ENCODE data around the gene SCN2A. TPM values are rescaled to one million over a fixed set of nuclear protein-coding genes. Genes with fewer than 3 reads are reported as not detected.

Gene SCN2A
- total RNA-seq, 2 experiments from 2014 or later, result not detected

- POLR2A ChIA-PET, result no interaction called here
- intact Hi-C loops (cut with DNase I, micrococcal nuclease), result no loop called here
Observed at GRCh38 chr2:165275932-165276331, 36.7 kb downstream of the SCN2A start.

GRCh38 chr2:165277295-165277694 is 38.1 kb downstream of the SCN2A start:
- Histone ChIP-seq H3K27me3 (ENCODE audit: control insufficient read depth in 1 of 2, insufficient read depth in 2 of 2, low read length in 2 of 2) (no peaks in the 10 kb centered on the region), H3K4me3 (ENCODE audit: low read length) (no peak overlapping the region), H3K27ac (ENCODE audit: low read depth in 1 of 2, low read length in 2 of 2) (no peak overlapping the region), H3K36me3 (ENCODE audit: insufficient read depth, low read length) (no peaks in the 10 kb centered on the region), H3K9me3 (ENCODE audit: control insufficient read depth in 1 of 2, insufficient read depth in 1 of 2, low read length in 2 of 2) (peaks cover 0 to 4% of the 10 kb centered on the region in 2 experiments), H3K4me1 (ENCODE audit: insufficient read depth, low read length) (no peaks in the 10 kb centered on the region)
- ChIA-PET CTCF (no interaction called here), POLR2A (no interaction called here)
- intact Hi-C loops (cut with DNase I, micrococcal nuclease), result no loop called here
- no peaks in the 10 kb centered on the region for H3K27me3 Mint-ChIP-seq
- no peaks in the 10 kb centered on the region for H3K9me3 Mint-ChIP-seq
- H3K4me3 Mint-ChIP-seq, result no peak overlapping the region
- no peak for DNase-seq
- no peak overlapping the region for H3K27ac Mint-ChIP-seq
- no peaks in the 10 kb centered on the region for H3K36me3 Mint-ChIP-seq (ENCODE audit: low read depth)
- H3K4me1 Mint-ChIP-seq (ENCODE audit: low read depth), result no peaks in the 10 kb centered on the region
- TF ChIP-seq CTCF (IDR thresholded peaks at IDR 0.05), result no peak
- no peak for ATAC-seq (ENCODE audit: poor library complexity)

More at GRCh38 chr2:165275932-165276331, 36.7 kb downstream of the SCN2A start:
- CTCF ChIA-PET, result no interaction called here
- Mint-ChIP-seq H3K27ac (no peak overlapping the region), H3K4me3 (no peak overlapping the region), H3K36me3 (ENCODE audit: low read depth) (no peaks in the 10 kb centered on the region), H3K9me3 (no peaks in the 10 kb centered on the region), H3K4me1 (ENCODE audit: low read depth) (no peaks in the 10 kb centered on the region), H3K27me3 (no peaks in the 10 kb centered on the region)
- Histone ChIP-seq H3K4me3 (ENCODE audit: low read length) (no peak overlapping the region), H3K27ac (ENCODE audit: low read depth in 1 of 2, low read length in 2 of 2) (no peak overlapping the region), H3K9me3 (ENCODE audit: control insufficient read depth in 1 of 2, insufficient read depth in 1 of 2, low read length in 2 of 2) (no peaks in the 10 kb centered on the region), H3K36me3 (ENCODE audit: insufficient read depth, low read length) (no peaks in the 10 kb centered on the region), H3K27me3 (ENCODE audit: control insufficient read depth in 1 of 2, insufficient read depth in 2 of 2, low read length in 2 of 2) (no peaks in the 10 kb centered on the region), H3K4me1 (ENCODE audit: insufficient read depth, low read length) (no peaks in the 10 kb centered on the region)
- no peak for TF ChIP-seq CTCF (IDR thresholded peaks at IDR 0.05)
- DNase-seq (no peak), ATAC-seq (ENCODE audit: poor library complexity) (no peak)

- no peak for DNase-seq
- Histone ChIP-seq H3K27ac (ENCODE audit: low read depth in 1 of 2, low read length in 2 of 2) (no peak overlapping the region), H3K4me3 (ENCODE audit: low read length) (no peak overlapping the region), H3K27me3 (ENCODE audit: control insufficient read depth in 1 of 2, insufficient read depth in 2 of 2, low read length in 2 of 2) (no peaks in the 10 kb centered on the region), H3K4me1 (ENCODE audit: insufficient read depth, low read length) (no peaks in the 10 kb centered on the region), H3K9me3 (ENCODE audit: control insufficient read depth in 1 of 2, insufficient read depth in 1 of 2, low read length in 2 of 2) (peaks cover 0 to 4% of the 10 kb centered on the region in 2 experiments), H3K36me3 (ENCODE audit: insufficient read depth, low read length) (no peaks in the 10 kb centered on the region)
- TF ChIP-seq CTCF (IDR thresholded peaks at IDR 0.05), result no peak
- no peaks in the 10 kb centered on the region for H3K4me1 Mint-ChIP-seq (ENCODE audit: low read depth)
- ChIA-PET POLR2A (no interaction called here), CTCF (no interaction called here)
- intact Hi-C loops (cut with DNase I, micrococcal nuclease), result no loop called here
- H3K36me3 Mint-ChIP-seq (ENCODE audit: low read depth), result no peaks in the 10 kb centered on the region
- no peak overlapping the region for H3K27ac Mint-ChIP-seq
- no peaks in the 10 kb centered on the region for H3K27me3 Mint-ChIP-seq
- H3K4me3 Mint-ChIP-seq, result no peak overlapping the region
- no peak for ATAC-seq (ENCODE audit: poor library complexity)
- no peaks in the 10 kb centered on the region for H3K9me3 Mint-ChIP-seq
Observed at GRCh38 chr2:165277860-165278656, 38.8 kb downstream of the SCN2A start.

Data from CD4-positive, alpha-beta T cell (primary cell).